LNCAP (cell line): ENCODE data around the gene SMAD3.

ENCODE experiments used
- CTCF ChIP-seq: fragments of 450-650 bp; IDR thresholded peaks from 2 replicates; pipeline ENCODE4 v1.5.1; 2017; ENCODE audit warnings: mild to moderate bottlenecking

SMAD3 gene

GRCh38 chr15:67133026-67133425 lies 67.6 kb downstream of the SMAD3 start:
- TF ChIP-seq CTCF, result no peak

- no peak for TF ChIP-seq CTCF
Measured at GRCh38 chr15:67133738-67134066, 68.3 kb downstream of the SMAD3 start.

- no peak for TF ChIP-seq CTCF
Measured at GRCh38 chr15:67134067-67134838, 68.9 kb downstream of the SMAD3 start.

GRCh38 chr15:67134871-67135492 lies 69.6 kb downstream of the SMAD3 start:
- TF ChIP-seq CTCF, result no peak

GRCh38 chr15:67135494-67135893 lies 70.1 kb downstream of the SMAD3 start:
- TF ChIP-seq CTCF, result no peak

GRCh38 chr15:67136802-67137201 lies 71.4 kb downstream of the SMAD3 start:
- TF ChIP-seq CTCF, result no peak

GRCh38 chr15:67137319-67137718 lies 71.9 kb downstream of the SMAD3 start:
- no peak for TF ChIP-seq CTCF
